Nephron (organoid): ENCODE measurements around the gene TFIP11.
A peak's percentile ranks its signal among the peaks of the same experiment; 100 is the strongest.

Source experiments
- H3K27ac Mint-ChIP-seq, 3 experiments: 2 replicates each; pipeline ENCODE4 v1.8.0; 2020; ENCODE audit warnings: mixed read lengths in 3 of 3, mild to moderate bottlenecking in 2 of 3, moderate library complexity in 1 of 3
- H3K27me3 Mint-ChIP-seq: 2 replicates; pipeline ENCODE4 v1.8.0; 2021; ENCODE audit warnings: low read depth, mild to moderate bottlenecking, moderate library complexity, mixed read lengths
- H3K36me3 Mint-ChIP-seq: 2 replicates; pipeline ENCODE4 v1.8.0; 2020; ENCODE audit warnings: low read depth, mixed read lengths
- H3K4me1 Mint-ChIP-seq: 2 replicates; pipeline ENCODE4 v1.8.0; 2020; ENCODE audit warnings: mixed read lengths
- H3K4me3 Mint-ChIP-seq, 3 experiments: 2 replicates each; pipeline ENCODE4 v1.8.0; 2020; ENCODE audit warnings: mild to moderate bottlenecking in 3 of 3, mixed read lengths in 3 of 3, moderate library complexity in 2 of 3
- H3K9me3 Mint-ChIP-seq: 2 replicates; pipeline ENCODE4 v1.8.0; 2020; ENCODE audit warnings: mixed read lengths
- CTCF ChIP-seq, 3 experiments: fragments of 200-600 bp; sonication (generic); IDR thresholded peaks; one replicate each; pipeline ENCODE4 v1.5.0; 2021; ENCODE audit warnings: antibody characterized with exemption in 3 of 3; ENCODE audit not compliant: unreplicated experiment in 3 of 3

Gene TFIP11

GRCh38 chr22:26448334-26448733, 63.9 kb downstream of the TFIP11 start:
- Mint-ChIP-seq H3K4me3 (no peak overlapping the region), H3K36me3 (peaks cover 27% of the 10 kb centered on the region), H3K4me1 (no peaks in the 10 kb centered on the region), H3K27me3 (no peaks in the 10 kb centered on the region), H3K9me3 (no peaks in the 10 kb centered on the region), H3K27ac (no peak overlapping the region)
- TF ChIP-seq CTCF (IDR thresholded peaks at IDR 0.05; ENCODE audit: unreplicated experiment in 3 of 3): no peak

GRCh38 chr22:26447584-26448329, 64.5 kb downstream of the TFIP11 start:
- Mint-ChIP-seq H3K4me3 (no peak overlapping the region), H3K36me3 (peaks cover 23% of the 10 kb centered on the region), H3K4me1 (no peaks in the 10 kb centered on the region)

GRCh38 chr22:26446808-26447515, 65.3 kb downstream of the TFIP11 start:
- Mint-ChIP-seq H3K36me3 (peaks cover 15% of the 10 kb centered on the region), H3K27ac (no peak overlapping the region), H3K4me3 (no peak overlapping the region), H3K4me1 (no peaks in the 10 kb centered on the region), H3K27me3 (no peaks in the 10 kb centered on the region), H3K9me3 (no peaks in the 10 kb centered on the region)
- TF ChIP-seq CTCF (IDR thresholded peaks at IDR 0.05; ENCODE audit: unreplicated experiment in 3 of 3): no peak

More at GRCh38 chr22:26447584-26448329, 64.5 kb downstream of the TFIP11 start:
- TF ChIP-seq CTCF (IDR thresholded peaks at IDR 0.05; ENCODE audit: unreplicated experiment in 3 of 3): no peak
- H3K27ac Mint-ChIP-seq: no peak overlapping the region
- no peaks in the 10 kb centered on the region for H3K27me3 Mint-ChIP-seq
- no peaks in the 10 kb centered on the region for H3K9me3 Mint-ChIP-seq

GRCh38 chr22:26445577-26446275, 66.5 kb downstream of the TFIP11 start:
- Mint-ChIP-seq H3K4me3 (no peak overlapping the region), H3K36me3 (peaks cover 4% of the 10 kb centered on the region), H3K27me3 (no peaks in the 10 kb centered on the region), H3K4me1 (no peaks in the 10 kb centered on the region), H3K27ac (no peak overlapping the region), H3K9me3 (no peaks in the 10 kb centered on the region)
- no peak for TF ChIP-seq CTCF (IDR thresholded peaks at IDR 0.05; ENCODE audit: unreplicated experiment in 3 of 3)

- H3K27me3 Mint-ChIP-seq: no peaks in the 10 kb centered on the region
- H3K36me3 Mint-ChIP-seq: no peaks in the 10 kb centered on the region
- H3K4me1 Mint-ChIP-seq: no peaks in the 10 kb centered on the region
- no peak overlapping the region for H3K4me3 Mint-ChIP-seq
- H3K27ac Mint-ChIP-seq: peak overlapping the region in 2 of 3 experiments; percentile 9 to 86
- no peaks in the 10 kb centered on the region for H3K9me3 Mint-ChIP-seq
- TF ChIP-seq CTCF (IDR thresholded peaks at IDR 0.05; ENCODE audit: unreplicated experiment in 3 of 3): no peak
Observed at GRCh38 chr22:26444777-26445176, 67.5 kb downstream of the TFIP11 start.
